ENCODE results near the gene FOXL2.

GRCh38 chr3:138898301-138898700 is 48.6 kb downstream of the FOXL2 start:
- TF ChIP-seq POLR2A (IDR thresholded peaks at IDR 0.05) (no peak), CTCF (IDR thresholded peaks at IDR 0.05) (no peak)
